ENCODE measurements around the gene FEM1B. TPM values are rescaled to one million over a fixed set of nuclear protein-coding genes. Genes with fewer than 3 reads are reported as not detected.

Gene FEM1B
- total RNA-seq = 34.9 and 44.1 TPM in 2 replicates

GRCh38 chr15:68277603-68278344, at the start of gene FEM1B:
FEM1B (plus strand) TSS chr15:68277745; CDS start chr15:68278418, 673 bp downstream.

GRCh38 chr15:68229386-68230156, 48.0 kb upstream of the FEM1B start, which contains the start of gene CLN6:
CLN6 (minus strand) TSS chr15:68229728; CDS start chr15:68229584, 144 bp downstream.

Other genes starting within 250 kb of the FEM1B start
- 9.4 and 10.1 TPM in 2 replicates for gene PIAS1, start 223.4 kb upstream of the FEM1B start, total RNA-seq
- 1.1 and 1.4 TPM in 2 replicates for gene CALML4, start 72.4 kb upstream of the FEM1B start, total RNA-seq
- gene CLN6, start 48.0 kb upstream of the FEM1B start, total RNA-seq = 5.0 and 6.7 TPM in 2 replicates
- gene ITGA11, start 154.4 kb downstream of the FEM1B start, total RNA-seq = 28.6 and 55.0 TPM in 2 replicates